ENCODE results near the gene POM121L2. TPM values are rescaled to one million over a fixed set of nuclear protein-coding genes. Genes with fewer than 3 reads are reported as not detected.

The POM121L2 gene
- polyA plus RNA-seq, 3 donors = 0.03 TPM; not detected in 2

DNA sequence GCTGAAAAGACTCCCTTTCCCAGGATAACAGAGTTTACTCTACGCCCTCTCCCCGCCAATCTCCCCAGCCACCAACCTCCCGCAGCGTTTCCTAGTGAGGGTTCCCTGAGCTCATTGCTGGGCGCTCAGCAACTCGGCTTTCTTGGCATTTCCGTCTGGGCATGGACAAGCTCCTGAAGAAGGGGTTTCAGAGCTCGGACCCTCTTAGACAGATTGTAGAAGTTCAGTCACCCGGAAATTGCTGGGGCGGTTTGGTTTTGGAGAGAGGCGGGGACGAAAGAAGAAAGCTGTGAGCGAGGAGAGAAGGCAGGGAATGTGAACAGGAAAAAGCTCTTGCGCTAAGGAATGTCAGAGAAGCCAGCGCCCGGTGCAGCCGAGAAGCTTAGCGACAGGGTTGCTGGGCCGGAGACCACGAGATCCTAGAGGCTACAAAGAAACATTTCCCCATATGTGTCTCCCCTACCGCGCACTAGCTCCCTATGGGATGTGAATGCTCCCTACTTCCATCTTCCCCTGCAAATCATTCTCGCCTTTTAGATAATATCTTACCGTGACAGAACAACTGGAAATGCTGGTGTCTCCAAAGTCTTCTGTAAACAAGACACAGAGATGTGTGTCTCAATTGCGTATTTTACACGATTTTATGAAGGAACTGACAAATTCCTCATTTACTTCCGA is 15.8 kb downstream of the POM121L2 start:
- WGBS, 3 donors = 5 to 8% (median 7%) methylated on average over 27 of the region's 27 CpGs
- no peak overlapping the region for H3K27ac ChIP-seq (ENCODE audit: low read depth, low read length)

DNA sequence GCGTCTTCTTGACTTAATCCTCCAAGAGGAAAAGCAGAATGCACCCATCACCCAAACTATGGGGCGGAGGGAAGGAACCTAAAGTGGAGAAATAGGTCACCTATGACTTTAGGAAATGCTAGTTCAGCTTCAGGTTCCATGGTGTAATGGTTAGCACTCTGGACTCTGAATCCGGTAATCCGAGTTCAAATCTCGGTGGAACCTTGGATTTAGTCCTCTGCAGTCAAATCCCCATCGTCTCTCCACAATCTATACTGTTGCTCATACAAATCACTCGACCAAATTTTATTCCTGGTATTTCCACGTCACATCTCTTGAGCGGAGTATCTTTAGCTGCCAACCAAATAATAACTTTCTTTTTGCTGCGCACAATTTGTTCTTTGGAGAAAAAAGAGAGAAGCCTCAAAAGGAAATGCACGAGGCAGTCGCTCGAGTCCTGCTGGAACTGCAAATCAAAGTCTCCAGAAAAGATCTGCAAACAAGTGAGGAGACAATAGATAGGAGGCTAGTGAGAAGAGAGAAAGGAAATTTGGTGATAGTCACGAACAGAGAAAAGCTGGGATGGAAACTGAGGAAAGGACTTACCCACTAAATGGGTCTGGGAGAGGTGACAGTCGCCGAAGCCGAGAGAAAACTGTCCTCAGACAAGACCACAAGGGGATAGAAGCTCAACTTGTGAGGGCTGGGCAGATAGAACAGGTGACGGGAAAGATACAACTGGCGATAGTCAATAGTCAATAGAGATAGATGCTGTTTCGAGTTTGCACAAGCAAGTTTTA is 16.6 kb downstream of the POM121L2 start:
- WGBS, 3 donors = 7 to 8% (median 7%) methylated on average over 20 of the region's 20 CpGs
- H3K27ac ChIP-seq (ENCODE audit: low read depth, low read length) = no peak overlapping the region

GRCh38 chr6:27294409-27294808 is 17.7 kb downstream of the POM121L2 start:
- H3K27ac ChIP-seq (ENCODE audit: low read depth, low read length) = no peak overlapping the region
- WGBS, 3 donors = 12 to 18% (median 14%) methylated on average over 5 of the region's 5 CpGs

GRCh38 chr6:27293436-27294098 is 18.5 kb downstream of the POM121L2 start:
- no peak overlapping the region for H3K27ac ChIP-seq (ENCODE audit: low read depth, low read length)
- WGBS, 3 donors = 20 to 24% (median 20%) methylated on average over 28 of the region's 28 CpGs

DNA sequence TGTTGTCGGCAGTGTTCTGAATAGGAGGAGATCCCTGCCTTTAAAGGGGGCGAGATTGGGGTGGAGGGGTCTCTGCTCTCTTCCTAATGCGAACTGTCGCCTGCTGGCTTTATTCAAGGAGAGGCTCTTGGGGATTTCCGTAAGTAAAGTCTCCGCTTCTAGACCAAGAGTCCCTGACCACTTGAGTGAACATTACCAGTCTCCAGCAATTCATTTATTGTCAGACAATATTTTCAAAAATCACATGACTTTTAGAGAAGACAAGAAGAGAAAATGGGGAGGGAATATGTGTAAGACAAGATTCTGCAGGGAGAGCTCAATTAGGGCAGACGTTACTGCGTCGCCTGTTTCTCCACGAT is 21.2 kb downstream of the POM121L2 start:
- 13 to 17% (median 14%) methylated on average over 10 of the region's 10 CpGs for WGBS, 3 donors
- no peak overlapping the region for H3K27ac ChIP-seq (ENCODE audit: low read depth, low read length)

DNA sequence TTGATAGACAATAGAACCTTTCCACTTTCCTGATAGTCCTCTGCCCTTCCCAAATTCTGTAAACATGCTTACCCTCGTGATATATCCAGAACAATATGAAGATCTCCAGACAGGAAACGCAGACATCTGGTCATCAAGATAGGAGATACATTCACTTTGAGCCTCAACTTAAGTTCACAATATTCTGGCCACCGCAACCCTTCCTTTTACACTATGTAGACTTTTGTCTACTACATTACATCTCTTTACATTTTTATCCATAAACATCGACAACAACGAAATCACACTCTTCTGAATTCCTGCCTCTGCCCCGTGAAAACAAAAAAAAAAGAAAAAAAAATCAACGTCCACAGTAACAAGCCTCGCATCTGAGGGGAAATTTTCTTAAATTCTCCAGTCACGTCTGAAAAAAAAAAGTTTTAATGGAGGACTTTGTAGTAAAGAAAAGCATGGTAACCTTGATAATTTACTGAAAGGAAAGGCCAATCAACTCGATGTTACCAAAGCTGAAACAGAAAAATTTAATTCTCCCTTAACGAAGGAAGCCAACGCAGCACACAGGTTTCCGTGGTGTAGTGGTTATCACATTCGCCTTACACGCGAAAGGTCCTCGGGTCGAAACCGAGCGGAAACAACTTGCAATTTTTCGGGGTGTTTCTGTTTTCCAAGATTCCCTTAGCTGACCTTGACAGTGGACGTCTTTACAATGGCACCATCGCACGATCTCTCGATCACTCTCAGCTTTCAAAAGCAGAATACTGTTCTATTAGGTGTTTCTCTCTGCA is 21.8 kb downstream of the POM121L2 start:
- H3K27ac ChIP-seq (ENCODE audit: low read depth, low read length) = no peak overlapping the region
- WGBS, 3 donors = 6 to 7% (median 6%) methylated on average over 25 of the region's 25 CpGs

GRCh38 chr6:27288136-27289044 is 23.7 kb downstream of the POM121L2 start:
- no peak overlapping the region for H3K27ac ChIP-seq (ENCODE audit: low read depth, low read length)
- 3 to 4% (median 4%) methylated on average over 33 of the region's 33 CpGs for WGBS, 3 donors

GRCh38 chr6:27287751-27288135 is 24.3 kb downstream of the POM121L2 start:
- H3K27ac ChIP-seq (ENCODE audit: low read depth, low read length) = no peak overlapping the region
- 5 to 7% (median 6%) methylated on average over 8 of the region's 8 CpGs for WGBS, 3 donors

DNA sequence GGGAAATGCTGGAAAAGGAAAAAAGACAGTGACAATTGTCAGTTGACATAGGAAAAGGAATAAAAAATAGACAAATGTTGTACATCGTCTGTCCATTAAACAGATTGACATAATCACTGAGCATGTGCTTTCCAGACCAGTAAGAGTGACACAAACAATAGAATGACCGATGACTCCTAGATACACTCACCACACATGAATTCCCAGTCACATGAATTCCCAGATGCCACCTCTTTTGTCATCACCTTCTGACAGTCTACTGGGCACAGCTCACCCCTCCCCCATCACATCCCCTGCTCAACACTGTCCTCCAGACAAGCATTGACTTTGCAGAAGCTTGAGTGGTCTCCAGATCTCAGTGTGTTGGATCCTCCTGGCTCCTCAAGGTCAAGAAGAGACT is 25.9 kb downstream of the POM121L2 start:
- no peak overlapping the region for H3K27ac ChIP-seq (ENCODE audit: low read depth, low read length)
- 79 to 86% (median 86%) methylated on average over 2 of the region's 2 CpGs for WGBS, 3 donors

- WGBS, 3 donors = 10 to 13% (median 11%) methylated on average over 16 of the region's 16 CpGs
Observed at GRCh38 chr6:27283279-27283678, 28.8 kb downstream of the POM121L2 start.

GRCh38 chr6:27281569-27281968 is 30.5 kb downstream of the POM121L2 start:
- WGBS, 3 donors = 31 to 39% (median 33%) methylated on average over 1 of the region's 1 CpG
- no peak overlapping the region for H3K27ac ChIP-seq (ENCODE audit: low read depth, low read length)

More at GRCh38 chr6:27283279-27283678, 28.8 kb downstream of the POM121L2 start:
- H3K27ac ChIP-seq (ENCODE audit: low read depth, low read length) = no peak overlapping the region

- no peak overlapping the region for H3K27ac ChIP-seq (ENCODE audit: low read depth, low read length)
- WGBS, 3 donors = 8 to 13% (median 11%) methylated on average over 13 of the region's 13 CpGs
Observed at GRCh38 chr6:27281105-27281539, 31.0 kb downstream of the POM121L2 start.

DNA sequence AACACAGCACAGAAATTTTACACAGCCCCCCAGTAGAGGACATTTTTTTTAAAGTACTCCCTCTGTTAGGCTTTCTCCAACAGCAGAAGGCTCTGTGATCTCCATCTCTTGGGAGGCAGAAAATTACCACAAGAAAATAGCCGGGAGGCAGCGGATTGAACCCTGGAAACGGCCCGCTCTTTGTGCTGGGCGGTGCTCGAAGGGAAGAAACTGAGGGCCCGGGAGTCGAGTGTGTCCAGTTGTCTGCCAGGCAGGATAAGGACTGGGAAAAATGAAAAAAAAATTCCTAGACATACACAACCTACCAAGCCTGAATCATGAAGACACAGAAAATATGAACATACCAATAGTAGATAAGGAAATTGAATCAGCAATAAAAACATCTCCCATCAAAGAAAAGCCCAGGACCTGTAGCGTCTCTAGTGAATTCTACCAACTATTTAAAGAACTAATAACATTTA is 31.5 kb downstream of the POM121L2 start:
- WGBS, 3 donors = 7 to 8% (median 7%) methylated on average over 9 of the region's 9 CpGs
- H3K27ac ChIP-seq (ENCODE audit: low read depth, low read length) = no peak overlapping the region

DNA sequence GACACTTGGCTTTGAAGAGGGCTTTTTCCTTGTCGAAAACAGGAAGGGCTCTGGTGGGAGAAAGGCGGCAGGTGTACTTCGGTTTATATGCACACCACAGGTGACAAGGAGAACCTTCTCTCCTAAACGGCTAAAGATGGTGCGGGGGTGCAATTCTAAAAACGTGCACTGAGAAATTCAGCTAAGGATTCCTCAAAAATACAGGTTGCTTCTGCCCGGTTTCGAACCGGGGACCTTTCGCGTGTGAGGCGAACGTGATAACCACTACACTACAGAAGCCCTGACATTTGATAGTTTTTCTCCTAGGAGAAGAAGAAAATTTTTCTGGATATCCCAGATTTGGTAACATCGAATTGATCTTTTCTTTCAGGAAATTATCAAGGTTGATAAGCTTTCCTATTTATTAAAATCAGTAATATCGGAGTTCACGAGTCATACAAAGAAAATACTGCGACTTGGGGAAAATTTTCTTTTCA is 32.0 kb downstream of the POM121L2 start:
- WGBS, 3 donors = 2 to 3% (median 3%) methylated on average over 17 of the region's 17 CpGs
- no peak overlapping the region for H3K27ac ChIP-seq (ENCODE audit: low read depth, low read length)

GRCh38 chr6:27279513-27280063 is 32.5 kb downstream of the POM121L2 start:
- H3K27ac ChIP-seq (ENCODE audit: low read depth, low read length) = no peak overlapping the region
- WGBS, 3 donors = 4 to 8% (median 7%) methylated on average over 23 to 24 of the region's 24 CpGs

GRCh38 chr6:27275025-27275956 is 36.8 kb downstream of the POM121L2 start:
- 16 to 20% (median 16%) methylated on average over 36 of the region's 36 CpGs for WGBS, 3 donors
- no peak overlapping the region for H3K27ac ChIP-seq (ENCODE audit: low read depth, low read length)
